ENCODE measurements around the gene ZNF668. TPM values are rescaled to one million over a fixed set of nuclear protein-coding genes. Genes with fewer than 3 reads are reported as not detected.

Gene ZNF668
- total RNA-seq, 1 experiment from 2014 or later = 16.8 TPM

DNA sequence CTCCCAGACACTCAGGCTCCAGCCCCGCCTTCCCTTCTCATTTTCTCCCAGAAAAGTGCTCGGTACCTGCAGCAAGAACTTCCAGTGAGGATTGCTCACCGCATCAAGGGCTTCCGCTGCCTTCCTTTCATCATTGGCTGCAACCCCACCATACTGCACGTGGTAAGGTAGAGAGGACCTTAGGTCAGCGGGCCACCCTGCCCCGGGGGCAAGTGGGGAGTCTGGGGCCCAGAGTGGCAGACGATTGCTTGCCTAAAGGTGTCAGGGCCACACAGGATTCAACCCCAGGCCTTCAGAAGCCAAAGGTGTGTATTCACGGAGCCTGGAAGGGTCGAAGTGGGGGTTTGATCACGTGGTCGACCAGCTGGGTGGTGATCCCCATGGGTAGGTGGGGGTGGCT is 35.6 kb upstream of the ZNF668 start:
- Histone ChIP-seq H3K9ac (ENCODE audit: low read length) (no peak overlapping the region; the same call in 1 of the 2 replicates), H3K4me3 (replicated peaks in 1 of 2; ENCODE audit: low read depth in 1 of 2, low read length in 2 of 2) (peak overlapping the region in 1 of 2 experiments; percentile 83; a peak in 2 of 4 replicates), H4K20me1 (ENCODE audit: insufficient read depth) (no peaks in the 10 kb centered on the region), H2AFZ (ENCODE audit: low read depth, low read length, poor library complexity, severe bottlenecking) (no peak overlapping the region), H3K9me3 (ENCODE audit: control insufficient read depth in 1 of 2, insufficient read depth in 1 of 2, low read depth in 1 of 2, low read length in 2 of 2) (no peaks in the 10 kb centered on the region), H3K27ac (ENCODE audit: low read depth, low read length) (no peak overlapping the region), H3K4me2 (ENCODE audit: low read length) (peak overlapping the region; percentile 83), H3K27me3 (ENCODE audit: insufficient read depth, low read length) (no peaks in the 10 kb centered on the region), H3K36me3 (ENCODE audit: control insufficient read depth in 1 of 2, insufficient read depth in 2 of 2, low read length in 2 of 2) (peaks cover 14 to 39% of the 10 kb centered on the region in 2 experiments), H3K9me2 (ENCODE audit: insufficient read depth) (no peaks in the 10 kb centered on the region), H3K79me2 (ENCODE audit: insufficient read depth, low read length) (peaks cover 21% of the 10 kb centered on the region), H3K4me1 (ENCODE audit: control insufficient read depth in 1 of 2, insufficient read depth in 2 of 2, low read length in 2 of 2) (peaks cover 10 to 37% of the 10 kb centered on the region in 2 experiments; a peak in 3 of 4 replicates)
- ChIA-PET CTCF (interaction anchor here (1.4 kb wide), 1 partner anchor 124 kb away, joined by 3 read pairs; the partner anchor contains the start of gene HSD3B7), POLR2A (no interaction called here), RAD21 (ENCODE audit: low non-redundant PET in 1 of 2, low total read pairs in 2 of 2, uncharacterized antibody in 2 of 2, unreplicated experiment in 2 of 2) (no interaction called here)
- TF ChIP-seq EZH2 (IDR thresholded peaks at IDR 0.05) (no peak), EZH2phosphoT487 (IDR thresholded peaks at IDR 0.05; ENCODE audit: borderline replicate concordance) (no peak), CTCF (IDR thresholded peaks at IDR 0.05 in 2 of 3, conservative IDR thresholded peaks at IDR 0.05 in 1 of 3; ENCODE audit: borderline replicate concordance in 1 of 3, insufficient read depth in 1 of 3, low read depth in 2 of 3, low read length in 2 of 3) (no peak), SP1 (IDR thresholded peaks at IDR 0.05; ENCODE audit: low read depth) (no peak), YY1 (IDR thresholded peaks at IDR 0.05; ENCODE audit: extremely low read depth, insufficient replicate concordance, low read depth, low read length) (no peak), POLR2A (IDR thresholded peaks at IDR 0.05; ENCODE audit: borderline replicate concordance, extremely low read depth, insufficient read depth, insufficient read length) (no peak), ZBTB33 (IDR thresholded peaks at IDR 0.05; ENCODE audit: extremely low read depth, insufficient replicate concordance, low read length) (no peak)
- intact Hi-C loops (cut with micrococcal nuclease) = loop anchor here (5.0 kb wide), 1 partner anchor 333 kb away; the partner anchor contains the start of gene ZNF843
- no peak for ATAC-seq
- DNase-seq (ENCODE audit: low read depth, low spot score) = no peak
- BruUV-seq (replicated peaks) = no TSS peak
